ENCODE data around the gene ROR2.
A peak's percentile ranks its signal among the peaks of the same experiment; 100 is the strongest.
"Not testable (repeated sequence)": the region's sequence is repeated elsewhere in the genome, so short reads cannot be mapped to it uniquely, and the experiment has no call there.

Gene ROR2

DNA sequence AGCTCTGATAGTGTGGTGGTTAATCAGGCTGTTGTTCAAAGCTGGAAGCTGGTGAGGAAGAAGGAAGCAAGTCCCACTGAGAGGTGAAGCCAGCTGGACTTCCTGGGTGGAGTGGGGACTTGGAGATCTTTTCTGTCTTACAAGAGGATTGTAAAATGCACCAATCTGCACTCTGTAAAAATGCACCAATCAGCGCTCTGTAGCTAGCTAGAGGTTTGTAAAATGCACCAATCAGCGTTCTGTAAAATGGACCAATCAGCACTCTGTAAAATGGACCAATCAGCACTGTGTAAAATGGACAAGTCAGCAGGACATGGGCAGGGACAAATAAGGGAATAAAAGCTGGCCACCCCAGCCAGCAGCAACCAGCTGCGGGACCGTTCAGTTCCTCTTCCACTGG lies 432.7 kb downstream of the ROR2 start:
- DNase-seq (ENCODE audit: low read depth in 2 of 2), result not testable (repeated sequence)

DNA sequence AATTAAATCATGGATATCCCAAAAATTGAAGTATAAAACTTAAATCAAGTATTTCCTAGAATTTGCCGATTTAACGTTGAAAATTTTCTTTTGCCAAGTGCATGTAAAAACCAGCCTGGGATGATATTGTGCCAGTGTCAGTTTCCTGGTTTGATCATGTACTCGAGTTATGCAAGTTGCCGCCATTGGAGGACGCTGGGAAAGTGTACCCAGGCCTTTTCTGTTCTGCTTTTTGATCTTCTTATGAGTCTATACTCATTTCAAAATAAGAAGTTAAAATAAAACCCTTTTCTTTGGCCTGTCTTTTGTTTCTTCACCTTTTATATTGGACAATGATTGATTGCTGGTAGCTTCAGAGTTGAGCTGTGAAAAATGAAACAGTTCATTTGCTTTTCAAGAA lies 433.3 kb downstream of the ROR2 start:
- no peak for DNase-seq (ENCODE audit: low read depth in 2 of 2)

DNA sequence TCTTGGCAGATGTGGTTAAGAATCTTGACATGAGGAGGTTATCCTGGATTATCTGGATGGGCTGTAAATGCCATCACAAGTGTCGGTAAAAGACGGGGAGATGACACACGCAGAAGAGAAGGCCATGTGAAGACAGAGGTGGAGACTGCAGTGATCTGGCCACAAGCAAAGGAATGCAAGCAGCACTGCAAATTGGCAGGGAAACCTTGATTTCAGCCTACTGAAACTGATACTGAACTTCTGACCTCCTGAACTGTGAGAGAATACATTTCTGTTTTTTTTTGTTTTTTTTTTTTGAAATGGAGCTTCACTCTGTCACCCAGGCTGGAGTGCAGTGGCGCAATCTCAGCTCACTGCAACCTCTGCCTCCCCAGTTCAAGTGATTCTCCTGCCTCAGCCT lies 433.9 kb downstream of the ROR2 start:
- no peak for DNase-seq (ENCODE audit: low read depth in 2 of 2)

DNA sequence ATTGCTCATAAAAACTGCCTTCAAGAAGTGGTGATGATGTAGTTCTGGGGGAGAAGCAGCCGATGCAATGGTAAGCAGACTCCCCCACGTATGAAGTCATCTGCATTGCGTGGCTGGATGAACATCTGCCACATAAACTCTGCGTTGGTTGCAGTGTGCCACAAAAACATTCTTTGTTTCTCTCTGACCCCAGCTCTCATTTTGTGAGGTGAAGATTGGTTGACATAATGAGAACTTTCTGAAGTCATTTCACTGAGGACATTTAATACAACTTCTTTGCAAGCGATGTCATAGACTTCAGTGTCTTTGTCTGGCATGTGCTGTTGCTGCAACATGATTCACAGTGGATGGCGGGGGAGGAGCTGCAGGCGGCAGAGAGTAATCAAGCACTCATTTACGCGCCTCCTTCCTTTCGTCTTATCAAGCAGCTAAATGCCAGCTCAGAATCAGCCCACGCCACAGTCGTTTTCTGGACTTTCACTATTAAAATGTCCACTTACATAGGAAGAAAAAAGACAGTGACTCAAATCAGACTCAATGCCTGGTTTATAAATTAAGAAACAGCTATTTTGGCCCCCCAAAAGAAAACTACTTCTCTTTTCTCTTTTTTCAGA lies 434.8 kb downstream of the ROR2 start:
- DNase-seq (ENCODE audit: low read depth in 2 of 2), result peak; percentile 49 to 56

Data from fibroblast of skin of left quadriceps (primary cell).